Lower leg skin (tissue), 3 donors: ENCODE results near the gene DPYSL5.

Experiments used
- CTCF ChIP-seq, 3 donors: fragments of 450-650 bp; IDR thresholded peaks; one replicate each; pipeline ENCODE4 v1.5.1; 2016; ENCODE audit warnings: antibody characterized with exemption in 3 of 3, mild to moderate bottlenecking in 3 of 3, moderate library complexity in 2 of 3
- POLR2A ChIP-seq, 2 donors: fragments of 450-650 bp; IDR thresholded peaks; one replicate each; pipeline ENCODE4 v1.6.1; 2016 to 2017; ENCODE audit warnings: antibody characterized with exemption in 2 of 2, mild to moderate bottlenecking in 1 of 2, moderate library complexity in 1 of 2

- TF ChIP-seq CTCF (IDR thresholded peaks at IDR 0.05) (no peak), POLR2A (IDR thresholded peaks at IDR 0.05) (no peak)
These were observed 124.2 kb downstream of the DPYSL5 start for GRCh38 chr2:26971911-26972786.
